HCT116 (cell line): ENCODE data around the gene PIK3CD. TPM values are rescaled to one million over a fixed set of nuclear protein-coding genes. Genes with fewer than 3 reads are reported as not detected.

Experiments used
- ATAC-seq: fragments of 200-7000 bp; cut with Tn5 transposase; 2 replicates; pipeline ENCODE4 v1.9.1; 2020; ENCODE audit warnings: mild to moderate bottlenecking, moderate library complexity
- BruUV-seq: library from RNA; stranded (reverse); fragments of 400-500 nt; replicated peaks from 2 replicates; lab custom pipeline; 2021; lab: Mats Ljungman, UMichigan
- CTCF ChIA-PET: fragments of 300-600 bp; sonication (Branson Sonifier 250); formaldehyde crosslinking; loops from one replicate; lab custom pipeline; 2021; ENCODE audit warnings: antibody characterized with exemption; lab: Charles Lee
- POLR2A ChIA-PET: fragments of 300-600, 350-600 bp; sonication (Branson Sonifier 250); formaldehyde crosslinking; loops from one replicate; lab custom pipeline; 2021; ENCODE audit warnings: antibody characterized with exemption; lab: Charles Lee
- RAD21 ChIA-PET, 2 experiments: fragments of 300-600 bp; sonication (Branson Sonifier 250); formaldehyde crosslinking; loops; one replicate each; lab custom pipeline; 2023; ENCODE audit warnings: low total read pairs in 2 of 2; ENCODE audit not compliant: uncharacterized antibody in 2 of 2, unreplicated experiment in 2 of 2, low non-redundant PET in 1 of 2; lab: Charles Lee
- DNase-seq: peaks from one replicate; pipeline ENCODE4 v3.0.0-alpha.2; 2010; ENCODE audit warnings: low read depth, low spot score
- H2AFZ ChIP-seq: fragments of 200-600 bp; shearing (Covaris generic), sonication (generic); 2 replicates; pipeline ENCODE4 v1.6.1; 2017; ENCODE audit warnings: low read depth, mixed run types, mixed read lengths, antibody characterized with exemption, low read length; ENCODE audit not compliant: poor library complexity, severe bottlenecking
- H3K27ac ChIP-seq: 2 replicates; pipeline ENCODE4 v1.5.1; 2012; ENCODE audit warnings: low read depth, low read length
- H3K27me3 ChIP-seq: fragments of 200-600 bp; sonication (generic); 2 replicates; pipeline ENCODE4 v1.6.1; 2016; ENCODE audit warnings: mixed run types, low read length, mixed read lengths; ENCODE audit not compliant: insufficient read depth
- H3K36me3 ChIP-seq, 2 experiments: fragments of 200-500 bp in 1 of 2; fragments of 200-600 bp in 1 of 2; sonication (Bioruptor generic) in 1 of 2; sonication (generic) in 1 of 2; 2 replicates each; pipeline versions ENCODE4 v1.5.1 to v1.6.1; 2014 to 2016; ENCODE audit warnings: low read length in 2 of 2, inconsistent platforms in 1 of 2, mixed read lengths in 1 of 2, mixed run types in 1 of 2; ENCODE audit not compliant: insufficient read depth in 2 of 2, control insufficient read depth in 1 of 2
- H3K4me1 ChIP-seq, 2 experiments: fragments of 200-600 bp in 1 of 2; sonication (generic) in 1 of 2; 2 replicates each; pipeline versions ENCODE4 v1.5.1 to v1.6.1; 2012 to 2017; ENCODE audit warnings: low read length in 2 of 2, inconsistent platforms in 1 of 2, mild to moderate bottlenecking in 1 of 2, mixed read lengths in 1 of 2, mixed run types in 1 of 2, moderate library complexity in 1 of 2; ENCODE audit not compliant: insufficient read depth in 2 of 2, control insufficient read depth in 1 of 2
- H3K4me2 ChIP-seq: fragments of 200-600 bp; sonication (generic); 2 replicates; pipeline ENCODE4 v1.6.1; 2017; ENCODE audit warnings: mixed run types, low read length, mixed read lengths
- H3K4me3 ChIP-seq, 2 experiments: fragments of 200-600 bp in 1 of 2; sonication (generic) in 1 of 2; replicated peaks in 1 of 2; 2 replicates each; pipeline ENCODE4 v1.5.1; 2011 to 2016; ENCODE audit warnings: low read length in 2 of 2, control low read depth in 1 of 2, low read depth in 1 of 2, mild to moderate bottlenecking in 1 of 2, mixed read lengths in 1 of 2, mixed run types in 1 of 2
- H3K79me2 ChIP-seq: fragments of 200-600 bp; sonication (generic); 2 replicates; pipeline ENCODE4 v1.6.1; 2017; ENCODE audit warnings: mild to moderate bottlenecking, mixed run types, low read length, moderate library complexity, mixed read lengths; ENCODE audit not compliant: insufficient read depth
- H3K9ac ChIP-seq: fragments of 200-600 bp; sonication (generic); 2 replicates; pipeline ENCODE4 v1.6.1; 2016; ENCODE audit warnings: low read length, mixed read lengths
- H3K9me2 ChIP-seq: fragments of 200-600 bp; sonication (generic), shearing (Covaris generic); 2 replicates; pipeline ENCODE4 v1.6.1; 2017; ENCODE audit warnings: mixed run types, mild to moderate bottlenecking, moderate library complexity; ENCODE audit not compliant: insufficient read depth
- H3K9me3 ChIP-seq, 2 experiments: fragments of 200-500 bp in 1 of 2; fragments of 200-600 bp in 1 of 2; sonication (Bioruptor generic) in 1 of 2; sonication (generic) in 1 of 2; 2 replicates each; pipeline ENCODE4 v1.6.1; 2014 to 2017; ENCODE audit warnings: low read length in 2 of 2, mixed read lengths in 2 of 2, inconsistent platforms in 1 of 2, low read depth in 1 of 2, mild to moderate bottlenecking in 1 of 2, mixed run types in 1 of 2, moderate library complexity in 1 of 2; ENCODE audit not compliant: control insufficient read depth in 1 of 2, insufficient read depth in 1 of 2
- H4K20me1 ChIP-seq: fragments of 200-600 bp; sonication (generic), shearing (Covaris generic); 2 replicates; pipeline ENCODE4 v1.6.1; 2017; ENCODE audit warnings: mixed run types, mild to moderate bottlenecking, moderate library complexity; ENCODE audit not compliant: insufficient read depth
- ATF3 ChIP-seq: IDR thresholded peaks from 2 replicates; pipeline ENCODE4 v1.6.1; 2012
- CEBPB ChIP-seq: IDR thresholded peaks from 2 replicates; pipeline ENCODE4 v1.6.1; 2012; ENCODE audit warnings: low read depth
- ELF1 ChIP-seq: IDR thresholded peaks from 2 replicates; pipeline ENCODE4 v1.6.1; 2012; ENCODE audit warnings: low read depth, borderline replicate concordance
- FOSL1 ChIP-seq: IDR thresholded peaks from 2 replicates; pipeline ENCODE4 v1.6.1; 2012; ENCODE audit warnings: low read depth
- JUND ChIP-seq: IDR thresholded peaks from 2 replicates; pipeline ENCODE4 v1.6.1; 2012
- MAX ChIP-seq: IDR thresholded peaks from 2 replicates; pipeline ENCODE4 v1.6.1; 2012
- POLR2A ChIP-seq: IDR thresholded peaks from 2 replicates; pipeline ENCODE4 v1.7.0; 2011; ENCODE audit warnings: borderline replicate concordance; ENCODE audit not compliant: insufficient read depth, insufficient read length; ENCODE audit errors: extremely low read depth
- POLR2AphosphoS5 ChIP-seq: IDR thresholded peaks from 2 replicates; pipeline ENCODE4 v1.6.1; 2011; ENCODE audit warnings: mild to moderate bottlenecking, low read depth, low read length, moderate library complexity
- RAD21 ChIP-seq: IDR thresholded peaks from 2 replicates; pipeline ENCODE4 v1.6.1; 2012; ENCODE audit warnings: low read depth, mild to moderate bottlenecking
- REST ChIP-seq: IDR thresholded peaks from 2 replicates; pipeline ENCODE4 v1.6.1; 2012; ENCODE audit warnings: low read depth
- SIN3A ChIP-seq: IDR thresholded peaks from 2 replicates; pipeline ENCODE4 v1.6.1; 2012; ENCODE audit warnings: low read depth
- ZNF274 ChIP-seq: fragments of 200-500 bp; sonication (Bioruptor generic); IDR thresholded peaks from 2 replicates; pipeline ENCODE4 v1.6.1; 2014; ENCODE audit warnings: mild to moderate bottlenecking, low read depth, low read length, inconsistent platforms
- intact Hi-C: fragments of 100-400 bp; cut with micrococcal nuclease; formaldehyde crosslinking; loops from 2 replicates; pipeline ENCODE4 v1.10.0; 2022
- total RNA-seq: library from RNA; stranded (reverse); gene quantifications from one replicate; pipeline ENCODE4 v1.2.1, GENCODE V29; 2021; ENCODE audit not compliant: unreplicated experiment

Gene PIK3CD
- total RNA-seq, 1 experiment from 2014 or later, result 9.2 TPM

- intact Hi-C loops, result no loop called here
- ATAC-seq, result no peak
- TF ChIP-seq MAX (no peak), POLR2A (no peak), FOSL1 (no peak), ATF3 (no peak), POLR2AphosphoS5 (no peak), ELF1 (no peak), REST (no peak), SIN3A (no peak), JUND (no peak), RAD21 (no peak), ZNF274 (no peak), CEBPB (no peak)
- Histone ChIP-seq H3K27ac (no peak overlapping the region), H3K79me2 (no peaks in the 10 kb centered on the region), H3K9me2 (no peaks in the 10 kb centered on the region), H3K4me1 (peaks cover 0 to 6% of the 10 kb centered on the region in 2 experiments; a peak in 2 of 4 replicates), H4K20me1 (no peaks in the 10 kb centered on the region), H3K27me3 (no peaks in the 10 kb centered on the region), H3K36me3 (no peaks in the 10 kb centered on the region), H3K9me3 (no peaks in the 10 kb centered on the region), H3K4me2 (no peak overlapping the region), H3K4me3 (no peak overlapping the region), H3K9ac (no peak overlapping the region), H2AFZ (no peak overlapping the region)
- ChIA-PET RAD21 (no interaction called here), CTCF (no interaction called here), POLR2A (no interaction called here)
- no peak for DNase-seq
- BruUV-seq, result no TSS peak
These were observed 25.4 kb downstream of the PIK3CD start for GRCh38 chr1:9676815-9677393.
